Measurements from ENCODE around the gene SERINC3. TPM values are rescaled to one million over a fixed set of nuclear protein-coding genes. Genes with fewer than 3 reads are reported as not detected.

Gene SERINC3
- total and polyA plus RNA-seq, 2 experiments from 2014 or later: 18.1 to 33.0 TPM

- TF ChIP-seq ZNF462 (CRISPR knock-in tag; IDR thresholded peaks at IDR 0.05) (no peak), EZH2 (IDR thresholded peaks at IDR 0.05; ENCODE audit: low read depth, unreplicated experiment) (no peak), CREB1 (CRISPR knock-in tag; IDR thresholded peaks at IDR 0.05; ENCODE audit: low read depth) (no peak), POLR2AphosphoS5 (IDR thresholded peaks at IDR 0.05; ENCODE audit: low read depth) (no peak), ZNF331 (CRISPR knock-in tag; IDR thresholded peaks at IDR 0.05; ENCODE audit: low read depth) (no peak), CTCF (conservative IDR thresholded peaks at IDR 0.05; ENCODE audit: low read depth in 2 of 2) (no peak), ZNF114 (CRISPR knock-in tag; IDR thresholded peaks at IDR 0.05) (no peak), STAT1 (IDR thresholded peaks at IDR 0.05; ENCODE audit: unreplicated experiment) (no peak), JUNB (IDR thresholded peaks at IDR 0.05; ENCODE audit: unreplicated experiment) (no peak)
- TF ChIP-seq, protein P1, sequence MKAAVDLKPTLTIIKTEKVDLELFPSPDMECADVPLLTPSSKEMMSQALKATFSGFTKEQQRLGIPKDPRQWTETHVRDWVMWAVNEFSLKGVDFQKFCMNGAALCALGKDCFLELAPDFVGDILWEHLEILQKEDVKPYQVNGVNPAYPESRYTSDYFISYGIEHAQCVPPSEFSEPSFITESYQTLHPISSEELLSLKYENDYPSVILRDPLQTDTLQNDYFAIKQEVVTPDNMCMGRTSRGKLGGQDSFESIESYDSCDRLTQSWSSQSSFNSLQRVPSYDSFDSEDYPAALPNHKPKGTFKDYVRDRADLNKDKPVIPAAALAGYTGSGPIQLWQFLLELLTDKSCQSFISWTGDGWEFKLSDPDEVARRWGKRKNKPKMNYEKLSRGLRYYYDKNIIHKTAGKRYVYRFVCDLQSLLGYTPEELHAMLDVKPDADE (IDR thresholded peaks at IDR 0.05): no peak
Measured at GRCh38 chr20:44552950-44553908, 31.4 kb upstream of the SERINC3 start (continued).

Data from GM23338 (cell line).